Spleen (tissue), 11 donors: ENCODE data around the gene C19orf44. TPM values are rescaled to one million over a fixed set of nuclear protein-coding genes. Genes with fewer than 3 reads are reported as not detected.

Experiments
- DNase-seq: peaks from one replicate; pipeline ENCODE4 v3.0.0-alpha.2; 2020
- H3K27ac ChIP-seq, 8 donors: fragments of 200-600 bp; sonication (generic) in 7 of 8; 1 replicate in 4 of 8; 2 replicates in 4 of 8; pipeline versions ENCODE4 v1.5.0 to v1.8.0; 2016 to 2021; ENCODE audit warnings: inconsistent platforms in 4 of 8, mild to moderate bottlenecking in 4 of 8, moderate library complexity in 1 of 8
- H3K27me3 ChIP-seq, 7 donors: fragments of 200-600 bp; sonication (generic) in 6 of 7; replicated peaks in 1 of 7; 1 replicate in 4 of 7; 2 replicates in 3 of 7; pipeline versions ENCODE4 v1.5.0 to v1.8.0; 2016 to 2021; ENCODE audit warnings: inconsistent platforms in 3 of 7, mild to moderate bottlenecking in 1 of 7
- H3K36me3 ChIP-seq, 6 donors: fragments of 200-600 bp; sonication (generic) in 5 of 6; 1 replicate in 4 of 6; 2 replicates in 2 of 6; pipeline versions ENCODE4 v1.5.0 to v1.8.0; 2016 to 2021; ENCODE audit warnings: inconsistent platforms in 2 of 6
- H3K4me1 ChIP-seq, 6 donors: fragments of 200-600 bp; sonication (generic) in 5 of 6; 1 replicate in 3 of 6; 2 replicates in 3 of 6; pipeline versions ENCODE4 v1.5.0 to v1.8.0; 2016 to 2021; ENCODE audit warnings: inconsistent platforms in 3 of 6
- H3K4me3 ChIP-seq, 8 donors: fragments of 200-600 bp; sonication (generic) in 7 of 8; 1 replicate in 4 of 8; 2 replicates in 4 of 8; pipeline versions ENCODE4 v1.5.0 to v1.8.0; 2016 to 2021; ENCODE audit warnings: inconsistent platforms in 4 of 8, mild to moderate bottlenecking in 4 of 8, moderate library complexity in 2 of 8
- H3K9me3 ChIP-seq, 8 donors: fragments of 200-600 bp; sonication (generic) in 7 of 8; 1 replicate in 4 of 8; 2 replicates in 4 of 8; pipeline versions ENCODE4 v1.5.0 to v1.8.0; 2016 to 2021; ENCODE audit warnings: inconsistent platforms in 4 of 8
- POLR2A ChIP-seq, 3 donors: fragments of 450-650 bp; IDR thresholded peaks; one replicate each; pipeline ENCODE4 v1.5.1; 2017; ENCODE audit warnings: antibody characterized with exemption in 3 of 3, mild to moderate bottlenecking in 1 of 3
- POLR2AphosphoS5 ChIP-seq, 3 donors: sonication (generic); formaldehyde crosslinking; IDR thresholded peaks; one replicate each; pipeline ENCODE4 v1.5.1; 2017; ENCODE audit warnings: antibody characterized with exemption in 3 of 3
- WGBS, 5 donors: extraction: QIAGEN DNeasy Blood & Tissue Kit in 3 of 5; methylation state at CpG; one replicate each; pipeline versions ENCODE4 v1.1.5 to v1.1.7; 2013 to 2018; 5-methylcytosine and 5-hydroxymethylcytosine counted together
- intact Hi-C: fragments of 100-400 bp; cut with DNase I; formaldehyde crosslinking; loops from one replicate; pipeline ENCODE4 v1.15.0; 2023; ENCODE audit warnings: low total_unique reads
- polyA plus RNA-seq, 3 donors: library from polyadenylated mRNA; stranded (reverse); fragments of 200-250 nt; gene quantifications; one replicate each; pipeline ENCODE4 v1.2.1, GENCODE V29; 2013
- total RNA-seq, 7 donors: library from RNA; depleted of rRNA in 3 of 7; stranded (reverse); fragments of >200 nt in 3 of 7; fragmentation: NEBNext Ultra II Directional in 4 of 7; extraction: Animal tissue kit (Norgen Biotek cat#: 25700) in 4 of 7; gene quantifications; one replicate each; pipeline versions ENCODE4 v1.1.0 to v1.2.1, GENCODE V29; 2016 to 2021
- TF ChIP-seq, protein P1 (sequence below), 11 experiments: fragments of 200-600 bp in 7 of 11; fragments of 450-650 bp in 4 of 11; sonication (generic) in 4 of 11; IDR thresholded peaks in 8 of 11; conservative IDR thresholded peaks in 3 of 11; 1 replicate in 7 of 11; 2 replicates in 4 of 11; pipeline versions ENCODE4 v1.4.0 to v1.8.0; 2016 to 2021; ENCODE audit warnings: antibody characterized with exemption in 11 of 11, inconsistent platforms in 4 of 11, mild to moderate bottlenecking in 1 of 11
- donor health status: healthy with polysubstance abuse.
- donor health status: DM: no; HTN: no; CAD: no; lungs with moderate emphysema.
- donor health status: DM: no; HTN: no; CAD: no.
- donor health status: Bipolar disorder and iron deficiency.
- donor health status: healthy.
- donor health status: DM: no; HTN: no; CAD: no.
- donor health status: DM: yes; HTN: yes; CAD: no.

The C19orf44 gene
- total and polyA plus RNA-seq, 10 donors, result 2.3 to 7.5 (median 4.4) TPM

DNA sequence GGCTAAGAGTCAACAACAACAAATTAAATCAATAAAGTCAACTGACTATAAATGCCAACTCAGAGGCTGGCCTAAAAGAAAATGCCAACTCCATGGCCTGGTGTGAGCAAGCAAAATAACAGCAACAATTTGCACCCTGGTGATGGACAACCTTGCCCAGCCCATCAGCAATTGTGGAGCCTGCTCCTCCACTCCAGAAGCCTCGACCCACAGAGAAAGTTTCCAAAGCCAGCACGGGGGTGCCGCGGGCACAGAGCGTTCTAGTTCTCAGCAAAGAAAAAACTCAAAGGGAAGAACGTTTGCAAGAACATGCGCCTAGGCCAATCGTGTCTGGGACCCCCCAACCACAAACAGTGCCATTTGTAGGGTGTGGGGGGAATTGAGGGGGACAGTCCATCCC, 35.7 kb upstream of the C19orf44 start:
- H3K4me1 ChIP-seq, result peaks cover 27 to 98% (median 64%) of the 10 kb centered on the region in 6 donors
- intact Hi-C loops, result no loop called here
- no peak overlapping the region for H3K27ac ChIP-seq
- WGBS, 5 donors, result 72 to 81% (median 77%) methylated on average over 8 of the region's 8 CpGs
- no peak overlapping the region for H3K4me3 ChIP-seq
- TF ChIP-seq, protein P1, sequence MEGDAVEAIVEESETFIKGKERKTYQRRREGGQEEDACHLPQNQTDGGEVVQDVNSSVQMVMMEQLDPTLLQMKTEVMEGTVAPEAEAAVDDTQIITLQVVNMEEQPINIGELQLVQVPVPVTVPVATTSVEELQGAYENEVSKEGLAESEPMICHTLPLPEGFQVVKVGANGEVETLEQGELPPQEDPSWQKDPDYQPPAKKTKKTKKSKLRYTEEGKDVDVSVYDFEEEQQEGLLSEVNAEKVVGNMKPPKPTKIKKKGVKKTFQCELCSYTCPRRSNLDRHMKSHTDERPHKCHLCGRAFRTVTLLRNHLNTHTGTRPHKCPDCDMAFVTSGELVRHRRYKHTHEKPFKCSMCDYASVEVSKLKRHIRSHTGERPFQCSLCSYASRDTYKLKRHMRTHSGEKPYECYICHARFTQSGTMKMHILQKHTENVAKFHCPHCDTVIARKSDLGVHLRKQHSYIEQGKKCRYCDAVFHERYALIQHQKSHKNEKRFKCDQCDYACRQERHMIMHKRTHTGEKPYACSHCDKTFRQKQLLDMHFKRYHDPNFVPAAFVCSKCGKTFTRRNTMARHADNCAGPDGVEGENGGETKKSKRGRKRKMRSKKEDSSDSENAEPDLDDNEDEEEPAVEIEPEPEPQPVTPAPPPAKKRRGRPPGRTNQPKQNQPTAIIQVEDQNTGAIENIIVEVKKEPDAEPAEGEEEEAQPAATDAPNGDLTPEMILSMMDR (IDR thresholded peaks at IDR 0.05 in 8 of 11, conservative IDR thresholded peaks at IDR 0.05 in 3 of 11), result no peak
- TF ChIP-seq POLR2AphosphoS5 (IDR thresholded peaks at IDR 0.05), result no peak
- TF ChIP-seq POLR2A (IDR thresholded peaks at IDR 0.05), result no peak
- H3K27me3 ChIP-seq, result no peaks in the 10 kb centered on the region
- H3K36me3 ChIP-seq, result peaks cover 0 to 17% (median 0%) of the 10 kb centered on the region in 6 donors
- DNase-seq, result no peak
- H3K9me3 ChIP-seq, result no peaks in the 10 kb centered on the region

GRCh38 chr19:16461630-16462051, 34.6 kb upstream of the C19orf44 start:
- intact Hi-C loops, result no loop called here
- no peak for DNase-seq
- 57 to 73% (median 69%) methylated on average over 7 to 9 of the region's 9 CpGs for WGBS, 5 donors
- TF ChIP-seq POLR2A (IDR thresholded peaks at IDR 0.05) (no peak), POLR2AphosphoS5 (IDR thresholded peaks at IDR 0.05) (no peak)
- TF ChIP-seq, protein P1 (IDR thresholded peaks at IDR 0.05 in 8 of 11, conservative IDR thresholded peaks at IDR 0.05 in 3 of 11), result no peak
- Histone ChIP-seq H3K4me1 (peaks cover 24 to 97% (median 56%) of the 10 kb centered on the region in 6 donors), H3K27ac (peak overlapping the region in 6 of 8 donors; percentile 20 to 75 (median 48)), H3K9me3 (no peaks in the 10 kb centered on the region), H3K4me3 (peak overlapping the region in 1 of 8 donors; percentile 24), H3K36me3 (peaks cover 0 to 17% (median 0%) of the 10 kb centered on the region in 6 donors), H3K27me3 (no peaks in the 10 kb centered on the region)

DNA sequence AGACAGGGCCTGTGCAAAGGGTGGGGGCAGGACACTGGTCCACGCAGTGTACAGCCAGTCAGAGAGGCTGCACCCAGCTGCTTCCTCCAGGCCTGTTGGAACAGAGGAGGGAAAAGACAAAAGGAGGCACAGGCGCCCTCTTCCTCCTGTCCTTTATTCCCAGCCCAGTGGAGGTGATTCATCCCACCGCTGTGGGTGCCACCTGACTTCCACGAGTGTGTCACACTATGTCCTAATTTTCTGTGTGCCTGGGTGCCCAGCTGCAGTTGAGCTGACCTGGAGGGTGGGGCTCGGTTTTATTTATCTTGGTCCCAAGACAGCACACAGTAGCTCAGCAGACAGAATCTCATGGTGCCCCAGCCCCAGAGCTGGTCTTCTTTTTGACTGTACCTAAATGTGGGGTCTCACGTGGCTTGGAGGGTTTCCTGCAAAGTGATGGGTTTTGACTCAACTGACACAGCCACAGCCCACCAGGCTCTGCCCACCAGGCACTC, 33.4 kb upstream of the C19orf44 start:
- 57 to 75% (median 71%) methylated on average over 6 of the region's 6 CpGs for WGBS, 5 donors
- H3K27ac ChIP-seq, result peak overlapping the region in 2 of 8 donors; percentile 57 to 75
- intact Hi-C loops, result no loop called here

DNA sequence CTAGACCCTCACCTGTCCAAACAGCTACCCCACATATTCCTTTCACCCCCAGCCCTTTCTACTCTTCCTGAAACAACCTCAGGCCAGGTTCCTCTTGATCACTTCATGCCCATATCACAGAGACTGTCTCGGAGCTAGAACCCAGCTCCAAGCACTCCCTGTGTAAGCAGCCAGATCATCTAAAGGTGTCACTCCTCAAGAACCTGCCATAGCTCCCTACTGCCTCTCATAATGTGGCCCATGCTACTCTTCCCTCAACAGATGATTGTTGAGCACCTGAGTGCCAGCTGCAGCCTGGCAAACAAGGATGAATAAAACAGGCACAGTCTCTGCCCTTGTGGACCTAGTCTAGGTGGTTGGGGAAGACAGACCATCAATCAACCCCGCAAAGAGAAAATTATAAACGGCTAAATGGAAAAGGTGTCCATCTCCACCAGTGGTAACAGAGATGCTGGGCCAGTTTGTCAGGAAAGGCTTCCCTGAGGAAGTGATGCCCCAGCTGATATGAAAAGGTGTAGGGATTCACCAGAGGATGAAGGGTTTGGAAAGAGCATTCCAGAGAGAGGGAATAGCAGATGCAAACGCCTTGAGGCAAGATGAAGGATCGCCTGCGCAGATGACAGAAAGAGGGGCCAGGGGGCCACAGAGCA, 32.7 kb upstream of the C19orf44 start:
- peak overlapping the region in 1 of 8 donors; percentile 57 for H3K27ac ChIP-seq
- H3K27me3 ChIP-seq, result no peaks in the 10 kb centered on the region
- peaks cover 0 to 17% (median 0%) of the 10 kb centered on the region in 6 donors for H3K36me3 ChIP-seq
- 88 to 91% (median 90%) methylated on average over 6 of the region's 6 CpGs for WGBS, 5 donors
- H3K4me3 ChIP-seq, result no peak overlapping the region
- H3K9me3 ChIP-seq, result no peaks in the 10 kb centered on the region
- TF ChIP-seq, protein P1 (IDR thresholded peaks at IDR 0.05 in 8 of 11, conservative IDR thresholded peaks at IDR 0.05 in 3 of 11), result no peak
- TF ChIP-seq POLR2AphosphoS5 (IDR thresholded peaks at IDR 0.05), result no peak
- TF ChIP-seq POLR2A (IDR thresholded peaks at IDR 0.05), result no peak
- DNase-seq, result no peak
- intact Hi-C loops, result no loop called here
- peaks cover 5 to 97% (median 46%) of the 10 kb centered on the region in 6 donors for H3K4me1 ChIP-seq

More for the DNA sequence above, 33.4 kb upstream of the C19orf44 start:
- DNase-seq, result no peak
- TF ChIP-seq POLR2A (IDR thresholded peaks at IDR 0.05) (no peak), POLR2AphosphoS5 (IDR thresholded peaks at IDR 0.05) (no peak)
- TF ChIP-seq, protein P1 (IDR thresholded peaks at IDR 0.05 in 8 of 11, conservative IDR thresholded peaks at IDR 0.05 in 3 of 11), result no peak
- peaks cover 0 to 17% (median 0%) of the 10 kb centered on the region in 6 donors for H3K36me3 ChIP-seq
- no peaks in the 10 kb centered on the region for H3K27me3 ChIP-seq
- H3K4me1 ChIP-seq, result peaks cover 12 to 97% (median 48%) of the 10 kb centered on the region in 6 donors
- no peaks in the 10 kb centered on the region for H3K9me3 ChIP-seq
- H3K4me3 ChIP-seq, result no peak overlapping the region
